Breast epithelium (tissue), 4 donors: ENCODE data around the gene BHLHA9. TPM values are rescaled to one million over a fixed set of nuclear protein-coding genes. Genes with fewer than 3 reads are reported as not detected.
A peak's percentile ranks its signal among the peaks of the same experiment; 100 is the strongest.

Experiments used
- DNase-seq, 2 donors: peaks; one replicate each; pipeline ENCODE4 v3.0.0-alpha.2; 2019; ENCODE audit warnings: low spot score in 2 of 2
- H3K27ac ChIP-seq, 2 donors: fragments of 200-600 bp; sonication (generic) in 1 of 2; one replicate each; pipeline ENCODE4 v1.5.1; 2016 to 2019; ENCODE audit warnings: mild to moderate bottlenecking in 1 of 2
- H3K27me3 ChIP-seq, 2 donors: fragments of 200-600 bp; sonication (generic) in 1 of 2; one replicate each; pipeline versions ENCODE4 v1.5.1 to v1.6.0; 2017 to 2019; ENCODE audit warnings: control low read depth in 1 of 2, mild to moderate bottlenecking in 1 of 2
- H3K36me3 ChIP-seq: fragments of 200-600 bp; one replicate; pipeline ENCODE4 v1.5.1; 2019
- H3K4me1 ChIP-seq, 2 donors: fragments of 200-600 bp; sonication (generic); one replicate each; pipeline ENCODE4 v1.5.1; 2016 to 2019; ENCODE audit warnings: control low read depth in 1 of 2
- H3K4me3 ChIP-seq, 3 donors: fragments of 200-600 bp; sonication (generic); 1 replicate in 2 of 3; 2 replicates in 1 of 3; pipeline ENCODE4 v1.5.1; 2016 to 2019; ENCODE audit warnings: mild to moderate bottlenecking in 3 of 3, moderate library complexity in 2 of 3
- H3K9me3 ChIP-seq, 2 donors: fragments of 200-600 bp; sonication (generic) in 1 of 2; one replicate each; pipeline ENCODE4 v1.5.1; 2016 to 2019; ENCODE audit warnings: control low read depth in 1 of 2
- CTCF ChIP-seq, 3 donors: fragments of 450-650 bp; IDR thresholded peaks; one replicate each; pipeline ENCODE4 v1.5.1; 2016 to 2017; ENCODE audit warnings: antibody characterized with exemption in 3 of 3, mild to moderate bottlenecking in 3 of 3, moderate library complexity in 3 of 3
- POLR2A ChIP-seq: fragments of 450-650 bp; IDR thresholded peaks from one replicate; pipeline ENCODE4 v1.6.1; 2016; ENCODE audit warnings: antibody characterized with exemption, mild to moderate bottlenecking, moderate library complexity
- POLR2AphosphoS5 ChIP-seq, 3 donors: sonication (generic); formaldehyde crosslinking; IDR thresholded peaks; one replicate each; pipeline ENCODE4 v1.6.1; 2017; ENCODE audit warnings: antibody characterized with exemption in 3 of 3
- intact Hi-C: fragments of 100-400 bp; cut with DNase I; formaldehyde crosslinking; loops from one replicate; pipeline ENCODE4 v1.15.1; 2023; ENCODE audit warnings: low total_unique reads
- total RNA-seq, 3 donors: library from RNA; depleted of rRNA; stranded (reverse); fragments of >200 nt; gene quantifications; one replicate each; pipeline ENCODE4 v1.1.0, GENCODE V29; 2016

BHLHA9 gene
- total RNA-seq, 3 donors from 2014 or later: not detected

DNA sequence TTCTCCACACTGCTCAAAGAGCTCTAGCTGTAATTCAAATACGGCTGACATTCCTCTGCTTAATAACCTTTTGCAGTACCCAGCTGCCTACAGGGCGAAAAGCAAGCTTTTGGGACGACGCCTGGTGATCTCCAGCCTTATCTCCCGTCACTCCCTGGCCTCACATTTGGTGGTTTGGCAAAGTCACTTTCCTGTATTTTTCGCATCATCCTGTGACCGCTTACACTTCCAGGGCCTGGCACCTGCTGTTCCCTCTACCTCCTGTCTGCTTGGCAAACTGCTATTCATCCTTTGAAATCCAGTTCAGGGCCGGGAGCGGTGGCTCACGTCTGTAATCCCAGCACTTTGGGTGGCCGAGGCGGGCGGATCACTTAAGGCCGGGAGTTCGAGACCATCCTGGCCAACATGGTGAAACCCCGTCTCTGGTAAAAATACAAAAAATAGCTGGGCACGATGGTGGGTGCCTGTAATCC, 2.7 kb upstream of the BHLHA9 start:
- intact Hi-C loops: loop anchor here (10.0 kb wide), 1 partner anchor 377 kb away; the partner anchor contains the start of genes RILP and SCARF1
- peaks cover 5 to 9% of the 10 kb centered on the region in 2 donors for H3K4me1 ChIP-seq
- H3K27ac ChIP-seq: peak overlapping the region; percentile 89 to 92
- peak overlapping the region; percentile 60 to 79 (median 72) for H3K4me3 ChIP-seq
- no peak for TF ChIP-seq POLR2A
- no peak for TF ChIP-seq POLR2AphosphoS5 (IDR thresholded peaks at IDR 0.05)
- TF ChIP-seq CTCF (IDR thresholded peaks at IDR 0.05): no peak
- H3K9me3 ChIP-seq: no peaks in the 10 kb centered on the region
- peaks cover 0 to 23% of the 10 kb centered on the region in 2 donors for H3K27me3 ChIP-seq
- peak in 1 of 2 donors; percentile 38 for DNase-seq
- no peaks in the 10 kb centered on the region for H3K36me3 ChIP-seq

GRCh38 chr17:1271030-1271423, 783 bp downstream of the BHLHA9 start:
- no peak overlapping the region for H3K27ac ChIP-seq
- H3K4me3 ChIP-seq: peak overlapping the region in 2 of 3 donors; percentile 20 to 52
- H3K9me3 ChIP-seq: no peaks in the 10 kb centered on the region
- peaks cover 5 to 9% of the 10 kb centered on the region in 2 donors for H3K4me1 ChIP-seq
- TF ChIP-seq POLR2AphosphoS5 (IDR thresholded peaks at IDR 0.05) (no peak), CTCF (IDR thresholded peaks at IDR 0.05) (no peak), POLR2A (no peak)
- no peaks in the 10 kb centered on the region for H3K36me3 ChIP-seq
- peaks cover 0 to 26% of the 10 kb centered on the region in 2 donors for H3K27me3 ChIP-seq
- intact Hi-C loops: loop anchor here (10.0 kb wide), 2 partner anchors 64 to 244 kb away; partner anchors contain the start of gene INPP5K
- no peak for DNase-seq

GRCh38 chr17:1271441-1271840, 1.2 kb downstream of the BHLHA9 start:
- no peaks in the 10 kb centered on the region for H3K36me3 ChIP-seq
- no peak for DNase-seq
- intact Hi-C loops: loop anchor here (10.0 kb wide), 2 partner anchors 63 to 243 kb away; partner anchors contain the start of gene INPP5K
- H3K27me3 ChIP-seq: peaks cover 0 to 26% of the 10 kb centered on the region in 2 donors
- H3K9me3 ChIP-seq: no peaks in the 10 kb centered on the region
- peak overlapping the region in 2 of 3 donors; percentile 20 to 52 for H3K4me3 ChIP-seq
- TF ChIP-seq CTCF (IDR thresholded peaks at IDR 0.05) (no peak), POLR2AphosphoS5 (IDR thresholded peaks at IDR 0.05) (no peak), POLR2A (no peak)
- no peak overlapping the region for H3K27ac ChIP-seq
- H3K4me1 ChIP-seq: peaks cover 5 to 9% of the 10 kb centered on the region in 2 donors

DNA sequence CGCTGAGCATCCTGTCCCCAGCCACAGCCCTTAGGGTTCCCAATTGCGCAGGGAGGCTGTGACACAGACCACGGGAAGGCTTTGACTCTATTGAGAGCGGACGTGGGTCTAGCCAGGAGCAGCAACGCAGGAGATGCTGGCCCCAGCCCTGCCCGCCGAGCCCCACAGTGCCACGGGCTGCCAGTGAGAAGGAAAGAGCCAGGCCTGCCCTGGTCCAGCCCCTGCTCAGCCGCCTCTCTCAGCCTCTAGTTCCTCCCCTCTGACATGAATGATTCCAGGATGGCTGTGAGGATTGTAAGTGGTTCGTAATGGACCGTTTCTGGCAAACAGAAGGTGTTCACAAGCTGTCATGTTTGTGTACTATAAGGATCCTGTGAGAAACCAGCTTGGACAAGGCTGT, 2.5 kb downstream of the BHLHA9 start:
- Histone ChIP-seq H3K36me3 (no peaks in the 10 kb centered on the region), H3K27ac (no peak overlapping the region), H3K4me3 (no peak overlapping the region), H3K27me3 (peaks cover 0 to 30% of the 10 kb centered on the region in 2 donors), H3K4me1 (peaks cover 0 to 9% of the 10 kb centered on the region in 2 donors), H3K9me3 (no peaks in the 10 kb centered on the region)
- intact Hi-C loops: loop anchor here (10.0 kb wide), 2 partner anchors 62 to 242 kb away; partner anchors contain the start of gene INPP5K
- DNase-seq: no peak
- TF ChIP-seq POLR2AphosphoS5 (IDR thresholded peaks at IDR 0.05): no peak
- TF ChIP-seq POLR2A: no peak
- no peak for TF ChIP-seq CTCF (IDR thresholded peaks at IDR 0.05)

- Histone ChIP-seq H3K9me3 (no peaks in the 10 kb centered on the region), H3K27me3 (peaks cover 0 to 30% of the 10 kb centered on the region in 2 donors)
- intact Hi-C loops: loop anchor here (10.0 kb wide), 2 partner anchors 61 to 241 kb away; partner anchors contain the start of gene INPP5K
Observed at GRCh38 chr17:1273492-1274244, 3.4 kb downstream of the BHLHA9 start.

More at GRCh38 chr17:1273492-1274244, 3.4 kb downstream of the BHLHA9 start:
- Histone ChIP-seq H3K27ac (no peak overlapping the region), H3K4me1 (peaks cover 0 to 9% of the 10 kb centered on the region in 2 donors), H3K4me3 (no peak overlapping the region), H3K36me3 (no peaks in the 10 kb centered on the region)
- no peak for TF ChIP-seq POLR2A
- DNase-seq: no peak
